ENCODE results near the gene MAD2L2.

- TF ChIP-seq, protein P1, sequence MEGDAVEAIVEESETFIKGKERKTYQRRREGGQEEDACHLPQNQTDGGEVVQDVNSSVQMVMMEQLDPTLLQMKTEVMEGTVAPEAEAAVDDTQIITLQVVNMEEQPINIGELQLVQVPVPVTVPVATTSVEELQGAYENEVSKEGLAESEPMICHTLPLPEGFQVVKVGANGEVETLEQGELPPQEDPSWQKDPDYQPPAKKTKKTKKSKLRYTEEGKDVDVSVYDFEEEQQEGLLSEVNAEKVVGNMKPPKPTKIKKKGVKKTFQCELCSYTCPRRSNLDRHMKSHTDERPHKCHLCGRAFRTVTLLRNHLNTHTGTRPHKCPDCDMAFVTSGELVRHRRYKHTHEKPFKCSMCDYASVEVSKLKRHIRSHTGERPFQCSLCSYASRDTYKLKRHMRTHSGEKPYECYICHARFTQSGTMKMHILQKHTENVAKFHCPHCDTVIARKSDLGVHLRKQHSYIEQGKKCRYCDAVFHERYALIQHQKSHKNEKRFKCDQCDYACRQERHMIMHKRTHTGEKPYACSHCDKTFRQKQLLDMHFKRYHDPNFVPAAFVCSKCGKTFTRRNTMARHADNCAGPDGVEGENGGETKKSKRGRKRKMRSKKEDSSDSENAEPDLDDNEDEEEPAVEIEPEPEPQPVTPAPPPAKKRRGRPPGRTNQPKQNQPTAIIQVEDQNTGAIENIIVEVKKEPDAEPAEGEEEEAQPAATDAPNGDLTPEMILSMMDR (IDR thresholded peaks at IDR 0.05) = no peak
- no peak for TF ChIP-seq POLR2AphosphoS5 (IDR thresholded peaks at IDR 0.05)
Observed at GRCh38 chr1:11728126-11728806, 47.3 kb upstream of the MAD2L2 start.

Data from transverse colon (tissue), 4 donors.